C4-2B (cell line): ENCODE data around the gene C2orf78.

Experiments
- CTCF ChIP-seq: fragments of 450-650 bp; conservative IDR thresholded peaks from 2 replicates; pipeline ENCODE4 v1.5.1; 2017; ENCODE audit warnings: mild to moderate bottlenecking
- ZFX ChIP-seq: fragments of 450-650 bp; IDR thresholded peaks from 2 replicates; pipeline ENCODE4 v1.6.1; 2017

GRCh38 chr2:73856214-73856613 lies 72.2 kb downstream of the C2orf78 start:
- no peak for TF ChIP-seq CTCF
- TF ChIP-seq ZFX, result no peak
